T-helper 9 cell (primary cell): ENCODE measurements around the gene FUT3.
"Not testable (repeated sequence)": the region's sequence is repeated elsewhere in the genome, so short reads cannot be mapped to it uniquely, and the experiment has no call there.

Experiments used
- DNase-seq: peaks from one replicate; pipeline ENCODE4 v3.0.0-alpha.2; 2020
- total RNA-seq, 2 donors: gene quantifications; one replicate each; lab custom pipeline; 2026; lab: John Stamatoyannopoulos, UW

Gene FUT3
- 0 reads per million in 2 donors for total RNA-seq

DNA sequence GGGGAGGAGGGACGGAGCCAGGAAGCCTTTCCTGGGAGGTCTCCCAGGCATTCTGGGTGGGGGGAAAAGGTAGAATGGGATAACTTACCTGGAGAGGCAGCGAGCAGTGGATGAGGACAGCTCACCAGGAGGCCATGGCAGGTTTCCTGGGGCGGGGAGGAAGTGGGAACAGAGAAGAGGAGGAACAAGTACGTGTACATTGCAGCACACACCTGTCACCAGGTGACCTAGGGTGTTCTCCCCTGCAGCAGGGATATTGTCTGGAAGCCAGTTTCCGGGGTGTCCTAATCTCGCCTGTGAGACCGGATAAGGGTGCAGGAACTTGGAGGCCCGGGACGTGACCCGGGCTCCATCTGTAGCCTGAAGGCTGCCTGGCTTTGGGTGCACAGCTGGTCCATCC lies at the start of gene FUT3:
Gene FUT3, minus strand, starts transcription at position 148 of the 400 bp plus-strand sequence.
- DNase-seq = no peak

DNA sequence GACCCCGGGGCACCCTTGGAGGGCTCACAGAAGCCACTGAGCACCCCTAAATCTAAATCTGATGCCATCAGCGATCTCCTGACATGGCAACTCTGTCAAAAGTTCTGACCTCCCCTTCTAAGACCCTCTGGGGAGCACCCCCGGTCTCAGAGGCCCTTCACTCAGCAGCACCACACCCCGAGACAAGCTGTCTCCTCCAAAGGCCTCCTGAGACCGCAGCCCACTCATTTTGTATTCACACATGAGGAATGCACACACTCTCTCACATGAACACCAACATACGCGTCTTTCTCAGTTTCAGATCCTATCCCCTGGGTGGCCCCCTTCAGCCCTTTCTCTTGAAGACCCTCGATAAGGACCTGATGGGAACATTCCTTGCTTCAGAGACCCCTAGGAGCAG lies 49.7 kb upstream of the FUT3 start:
- DNase-seq = no peak

DNA sequence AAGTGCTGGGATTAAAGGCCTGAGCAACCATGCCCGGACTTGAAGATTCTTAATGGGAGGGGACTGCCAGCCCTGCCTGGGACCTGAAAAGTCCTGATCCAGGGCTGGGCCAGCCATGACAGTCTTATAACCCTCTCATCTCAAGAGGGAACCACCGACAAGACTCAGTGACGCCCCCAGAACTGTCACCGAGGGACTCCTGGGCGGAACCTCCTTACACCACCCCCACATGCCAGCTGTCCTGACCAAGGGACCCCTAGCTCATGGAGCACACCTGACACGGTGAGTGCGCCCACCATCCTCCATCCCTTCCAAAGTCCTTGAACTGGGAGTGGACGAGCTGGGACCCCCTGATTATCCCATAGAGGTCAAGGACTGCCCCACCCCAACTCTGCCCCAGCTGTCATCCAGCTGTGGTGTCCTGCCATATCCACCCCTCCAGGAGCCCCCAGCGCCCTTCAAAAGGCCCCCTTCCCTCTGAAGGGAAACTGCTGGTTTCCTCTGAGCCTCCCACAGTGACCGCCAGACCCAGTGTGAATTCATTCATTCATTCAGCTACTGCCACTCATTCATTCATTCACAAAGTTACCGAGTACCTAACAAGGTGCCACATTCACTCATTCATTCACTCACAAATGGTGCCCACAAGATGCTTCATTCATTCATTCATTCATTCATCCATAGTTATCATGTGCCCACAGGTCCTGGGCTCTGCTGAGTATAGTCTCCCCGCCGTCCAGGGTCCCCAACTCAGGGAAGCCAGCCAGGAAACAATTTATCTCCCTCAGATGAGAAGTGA lies 48.7 kb upstream of the FUT3 start:
- no peak for DNase-seq

DNA sequence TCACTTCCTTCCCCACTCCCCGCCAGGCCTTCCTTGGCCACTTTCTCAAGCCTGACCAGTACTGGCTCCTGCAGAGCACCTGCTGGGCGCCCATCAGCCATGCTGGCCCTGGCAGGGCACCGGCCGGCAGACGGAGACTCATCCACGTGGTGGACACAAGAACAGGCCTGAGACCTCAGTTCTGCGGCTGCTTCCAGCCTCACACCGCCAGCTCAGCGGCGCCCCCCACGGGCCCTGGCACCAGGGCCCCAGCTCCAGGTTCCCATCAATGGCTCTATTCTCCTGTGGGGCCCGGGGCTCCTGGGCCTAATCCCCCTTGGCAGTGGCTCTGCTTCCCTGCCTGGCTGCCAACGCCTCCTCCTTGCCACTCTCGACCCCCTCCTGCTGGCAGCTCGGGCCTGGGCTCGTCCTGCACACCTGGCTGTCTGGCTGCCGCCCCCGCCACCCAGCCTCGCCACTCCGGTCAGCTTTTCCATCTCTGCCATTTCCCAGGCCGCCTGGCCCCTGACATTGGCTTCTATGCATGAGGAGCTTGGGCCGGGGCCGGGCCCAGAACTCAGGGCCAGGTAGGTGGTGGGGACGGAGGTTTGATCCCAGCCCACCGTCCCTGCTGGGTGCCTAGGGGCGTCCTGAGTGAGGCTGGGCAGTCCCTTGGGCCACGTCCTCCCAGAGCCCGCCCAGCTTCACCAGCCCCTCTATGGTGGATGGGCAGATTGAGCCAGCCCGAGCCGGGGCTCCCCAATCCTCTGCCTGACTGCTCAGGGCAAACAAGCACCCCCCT lies 46.1 kb upstream of the FUT3 start:
- no peak for DNase-seq

DNA sequence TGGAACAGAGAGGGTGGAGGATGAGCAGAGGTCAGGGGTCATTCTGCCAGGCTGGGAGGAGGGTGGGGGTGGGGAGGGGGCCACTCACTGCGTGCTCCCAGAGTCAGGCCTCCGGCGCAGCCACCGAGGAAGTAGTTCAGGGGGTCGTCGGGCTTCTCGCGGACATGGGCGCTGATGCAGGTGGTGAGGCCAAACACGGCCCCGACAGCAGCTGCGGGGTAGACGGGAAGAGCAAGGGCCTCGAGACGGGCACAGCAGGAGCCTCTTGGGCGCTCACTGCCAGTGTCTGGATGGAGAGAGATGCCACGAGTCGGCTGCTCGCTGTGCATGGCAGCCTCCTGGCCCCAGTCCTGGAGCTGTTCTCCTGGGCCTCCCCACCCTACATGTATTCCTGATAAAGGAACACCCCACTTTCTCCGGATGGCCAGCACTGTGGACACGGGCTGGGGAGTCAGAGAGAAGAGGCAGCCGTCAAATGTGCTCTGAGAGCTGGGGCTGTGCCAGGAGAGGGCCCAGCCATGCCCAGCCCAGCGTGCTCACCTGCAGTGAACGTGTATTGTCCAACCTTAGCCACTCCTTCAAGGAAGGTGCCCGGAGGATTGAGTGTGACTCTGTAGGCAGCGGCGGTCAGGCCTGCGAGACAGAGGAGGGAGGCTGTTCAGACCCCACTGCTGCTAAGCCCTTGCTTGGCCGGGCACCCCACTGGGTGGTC lies 45.3 kb upstream of the FUT3 start:
- no peak for DNase-seq

DNA sequence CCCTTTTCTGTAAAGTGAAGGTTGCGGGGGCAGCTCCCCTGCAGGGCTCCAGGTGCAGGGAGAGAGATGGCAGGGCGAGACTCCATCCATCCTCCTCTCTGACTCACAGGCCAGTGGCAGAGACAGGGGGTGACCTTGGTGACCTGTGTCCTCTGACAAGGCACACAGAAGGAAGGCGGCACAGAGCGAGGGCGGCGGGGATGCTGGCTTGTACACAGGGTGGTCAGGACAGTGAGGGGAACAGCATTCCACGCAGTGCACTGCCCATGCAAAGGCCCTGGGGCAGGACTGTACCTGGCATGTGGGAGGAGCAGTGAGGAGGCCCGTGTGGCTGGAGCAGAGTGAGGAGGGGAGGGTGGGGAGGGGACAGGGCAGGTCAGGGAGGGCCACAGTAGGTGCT lies 44.6 kb upstream of the FUT3 start:
- DNase-seq = no peak

- no peak for DNase-seq
Measured at GRCh38 chr19:5895409-5895808, 44.2 kb upstream of the FUT3 start.

- DNase-seq = no peak
Measured at GRCh38 chr19:5894704-5895349, 43.6 kb upstream of the FUT3 start.

GRCh38 chr19:5893907-5894703 lies 42.9 kb upstream of the FUT3 start:
- no peak for DNase-seq

DNA sequence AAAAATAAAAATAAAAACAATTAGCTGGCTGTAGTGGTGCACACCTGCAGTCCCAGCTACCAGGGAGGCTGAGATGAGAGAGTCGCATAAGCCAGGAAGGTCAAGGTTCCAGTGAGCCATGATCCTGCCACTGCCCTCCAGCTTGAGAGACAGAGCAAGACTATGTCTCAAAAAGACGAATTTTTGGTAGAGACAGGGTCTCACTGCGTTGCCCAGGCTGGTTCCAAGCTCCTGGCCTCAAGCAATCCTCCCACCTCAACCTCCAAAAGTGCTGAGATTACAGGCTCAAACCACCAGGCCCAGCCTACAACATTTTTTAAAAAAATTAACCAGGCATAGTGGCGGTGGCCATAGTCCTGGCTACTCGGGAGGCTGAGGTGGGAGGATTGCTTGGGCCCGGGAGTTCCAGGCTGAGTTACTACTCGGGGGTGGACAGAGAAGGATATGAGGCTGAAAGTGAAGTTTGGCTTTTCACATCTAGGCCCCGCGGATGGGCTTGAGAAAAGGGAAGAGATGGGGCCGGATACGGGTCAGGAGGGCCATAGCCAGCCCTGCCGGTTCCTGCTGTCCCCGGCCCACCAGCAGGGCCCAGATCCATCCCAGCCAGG lies 42.2 kb upstream of the FUT3 start:
- no peak for DNase-seq

DNA sequence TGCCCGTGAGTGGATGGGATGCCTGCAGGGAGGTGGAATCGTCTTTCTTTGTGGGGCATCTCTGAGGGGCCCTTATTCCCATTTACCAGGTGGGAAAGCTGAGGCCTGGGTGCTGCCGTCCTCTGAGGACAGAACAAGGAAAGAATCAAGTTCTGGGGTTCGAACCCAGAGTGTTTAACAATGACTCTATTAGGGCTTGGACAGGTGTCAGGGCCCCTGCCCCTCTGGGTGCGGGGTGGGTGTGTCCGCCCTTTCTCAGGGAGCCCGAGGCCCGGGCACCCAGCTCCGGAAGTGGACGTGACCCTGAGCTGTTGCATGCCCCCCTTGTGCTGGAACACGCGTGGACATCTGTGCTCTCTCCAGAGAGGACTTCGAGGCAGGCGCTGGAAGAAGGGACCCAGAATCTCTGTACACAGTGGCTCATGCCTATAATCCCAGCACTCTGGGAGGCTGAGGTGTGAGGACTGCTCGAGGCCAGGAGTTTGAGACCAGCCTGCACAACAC lies 41.6 kb upstream of the FUT3 start:
- DNase-seq = no peak

DNA sequence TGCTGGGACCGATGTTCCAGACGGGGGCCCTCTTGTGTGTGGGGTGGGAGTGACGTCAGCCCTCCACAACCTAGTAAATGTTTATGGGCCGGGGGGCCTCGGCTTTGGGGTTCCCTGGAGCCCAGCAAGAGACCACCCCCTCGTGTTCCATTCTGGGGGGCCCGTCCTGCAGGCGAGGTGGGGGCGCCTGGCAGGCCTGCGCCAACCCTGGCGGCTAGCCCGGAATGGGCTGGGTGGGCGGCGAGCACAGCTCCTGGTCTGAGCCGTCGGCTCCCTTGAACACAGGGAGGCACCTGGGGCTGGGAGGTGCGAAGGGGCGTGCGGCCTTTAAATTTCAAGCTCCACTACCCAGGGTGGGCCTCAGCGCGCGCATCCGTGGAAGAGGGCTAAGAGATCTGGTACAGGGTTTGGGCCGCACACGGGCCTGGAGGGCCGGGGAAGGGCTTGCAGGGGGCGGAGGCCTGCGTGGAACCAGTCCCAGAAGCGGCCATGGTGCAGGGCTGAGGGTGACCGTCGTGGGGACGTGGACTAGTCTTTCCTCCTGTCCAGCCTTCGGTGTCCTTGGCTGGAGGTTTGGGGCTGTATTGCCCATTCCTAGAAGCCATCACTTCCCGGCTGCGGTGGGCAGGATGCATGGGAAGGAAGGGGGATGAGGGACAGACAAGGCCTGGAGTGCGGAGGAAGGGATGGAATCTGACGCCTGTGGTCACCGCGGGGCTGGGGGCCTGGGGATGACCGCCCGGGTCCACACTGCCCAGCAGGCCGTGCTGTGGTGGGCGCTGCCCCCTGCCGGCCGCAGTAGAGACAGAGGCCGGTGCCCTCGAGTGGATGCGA lies 40.9 kb upstream of the FUT3 start:
- DNase-seq = no peak

GRCh38 chr19:5891572-5891937 lies 40.3 kb upstream of the FUT3 start:
- no peak for DNase-seq

DNA sequence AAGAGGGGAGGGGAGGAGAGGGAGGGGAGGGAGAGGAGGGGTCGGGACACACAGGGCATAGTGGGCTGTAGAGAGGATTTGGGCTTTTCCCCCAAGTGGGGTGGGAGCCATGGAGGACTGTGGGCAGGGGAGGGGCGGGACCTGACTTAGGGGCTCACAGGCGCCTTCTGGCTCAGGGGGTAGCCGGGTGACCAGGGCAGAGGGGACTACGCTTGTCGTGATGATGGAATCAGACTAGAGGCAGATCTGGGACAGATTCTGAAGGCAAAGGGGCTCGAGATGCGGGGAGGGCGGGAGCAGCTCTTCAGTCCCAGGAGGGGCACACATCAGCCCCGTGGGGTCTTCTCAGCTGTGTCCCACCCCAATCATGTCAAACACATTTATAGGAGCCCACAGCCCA lies 38.9 kb upstream of the FUT3 start:
- no peak for DNase-seq

DNA sequence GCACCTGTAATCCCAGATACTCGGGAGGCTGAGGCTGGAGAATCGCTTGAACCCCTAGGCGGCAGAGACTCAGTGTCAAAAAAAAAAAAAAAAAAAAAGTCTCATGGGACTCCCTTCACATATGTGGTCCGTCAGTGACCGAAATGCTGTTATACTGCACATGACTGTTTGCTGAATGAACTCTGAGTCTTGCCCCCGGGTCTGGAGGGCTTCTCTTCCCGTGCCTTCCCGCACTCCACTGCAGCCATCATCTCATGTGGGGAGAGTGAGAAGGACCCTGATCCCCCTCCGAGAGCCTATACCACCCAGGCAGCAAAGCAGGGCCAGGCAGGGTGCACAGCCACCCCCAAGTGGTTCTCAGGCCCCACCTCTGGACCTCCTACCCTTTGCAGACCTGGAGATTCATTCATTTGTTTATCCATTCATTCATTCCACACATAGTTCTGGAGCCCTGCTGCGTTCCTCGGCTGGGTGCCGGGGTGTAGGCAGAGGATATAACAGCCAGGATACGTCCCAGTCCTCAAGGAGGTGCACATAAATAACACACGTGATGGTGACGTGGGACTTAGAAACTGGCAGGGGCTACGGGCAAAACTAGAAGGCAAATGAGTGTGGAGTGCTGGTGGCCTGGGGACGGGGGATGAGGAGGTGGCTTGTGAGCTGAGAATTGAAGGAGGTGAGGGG lies 38.2 kb upstream of the FUT3 start:
- DNase-seq = no peak

- not testable (repeated sequence) for DNase-seq
Measured at GRCh38 chr19:5884065-5884811, 33.0 kb upstream of the FUT3 start.

DNA sequence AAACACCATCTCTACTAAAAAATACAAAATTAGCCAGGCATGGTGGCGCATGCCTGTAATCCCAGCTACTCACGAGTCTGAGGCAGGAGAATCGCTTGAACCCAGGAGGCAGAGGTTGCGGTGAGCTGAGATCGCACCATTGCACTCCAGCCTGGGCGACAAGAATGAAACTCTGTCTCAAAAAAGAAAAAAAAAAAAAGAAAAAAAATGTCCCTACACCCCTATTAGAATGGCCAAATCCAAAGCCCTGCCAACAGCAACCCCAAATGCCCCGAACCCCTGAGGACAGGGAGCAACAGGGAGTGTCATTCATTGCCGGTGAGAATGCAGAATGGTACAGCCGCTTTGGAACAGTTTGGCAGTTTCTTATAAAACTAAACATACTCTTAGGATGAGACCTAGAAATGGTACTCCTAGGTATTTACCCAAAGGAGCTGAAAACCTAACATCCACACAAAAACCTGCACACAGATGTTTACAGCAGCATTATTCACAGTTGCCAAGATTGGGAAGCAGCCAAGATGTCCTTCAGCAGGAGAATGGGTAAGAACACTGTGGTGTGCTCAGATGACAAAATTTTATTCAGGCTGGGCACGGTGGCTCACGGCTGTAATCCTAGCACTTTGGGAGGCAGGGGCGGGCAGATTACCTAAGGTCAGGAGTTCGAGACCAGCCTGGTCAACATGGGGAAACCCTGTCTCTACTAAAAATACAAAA lies 32.1 kb upstream of the FUT3 start:
- DNase-seq = not testable (repeated sequence)

GRCh38 chr19:5882421-5882968 lies 31.2 kb upstream of the FUT3 start:
- no peak for DNase-seq
